H9 (cell line): ENCODE data around the gene KCNA4. TPM values are rescaled to one million over a fixed set of nuclear protein-coding genes. Genes with fewer than 3 reads are reported as not detected.
"Not testable (repeated sequence)": the region's sequence is repeated elsewhere in the genome, so short reads cannot be mapped to it uniquely, and the experiment has no call there.

Experiments
- DNase-seq: peaks from one replicate; pipeline ENCODE4 v3.0.0-alpha.2; 2017
- H2AFZ ChIP-seq: one replicate; pipeline ENCODE4 v1.6.1; 2013; ENCODE audit warnings: mild to moderate bottlenecking, low read length, control low read depth, moderate library complexity
- H2AK5ac ChIP-seq: 2 replicates; pipeline ENCODE4 v1.6.1; 2013; ENCODE audit warnings: low read length, control low read depth, mixed read lengths; ENCODE audit not compliant: insufficient read length
- H2BK120ac ChIP-seq: one replicate; pipeline ENCODE4 v1.6.1; 2013; ENCODE audit warnings: low read depth, mild to moderate bottlenecking, low read length, control low read depth, inconsistent platforms; ENCODE audit not compliant: poor library complexity, severe bottlenecking
- H2BK12ac ChIP-seq: 2 replicates; pipeline ENCODE4 v1.6.1; 2013; ENCODE audit warnings: low read length, control low read depth, mixed read lengths, low read depth; ENCODE audit not compliant: insufficient read length
- H2BK15ac ChIP-seq: 2 replicates; pipeline ENCODE4 v1.6.1; 2013; ENCODE audit warnings: low read depth, low read length, control low read depth
- H2BK20ac ChIP-seq: one replicate; pipeline ENCODE4 v1.6.1; 2013; ENCODE audit warnings: low read depth, mild to moderate bottlenecking, low read length, control low read depth, inconsistent platforms; ENCODE audit not compliant: poor library complexity, severe bottlenecking
- H2BK5ac ChIP-seq: 2 replicates; pipeline ENCODE4 v1.6.1; 2013; ENCODE audit warnings: low read length, control low read depth, mixed read lengths; ENCODE audit not compliant: insufficient read length
- H3K14ac ChIP-seq: 2 replicates; pipeline ENCODE4 v1.6.1; 2013; ENCODE audit warnings: low read length, control low read depth; ENCODE audit not compliant: insufficient read depth
- H3K18ac ChIP-seq: 2 replicates; pipeline ENCODE4 v1.6.1; 2013; ENCODE audit warnings: low read depth, mild to moderate bottlenecking, mixed read lengths, low read length, control low read depth; ENCODE audit not compliant: insufficient read length
- H3K23ac ChIP-seq: 2 replicates; pipeline ENCODE4 v1.6.1; 2013; ENCODE audit warnings: low read length, control low read depth, mixed read lengths, low read depth; ENCODE audit not compliant: insufficient read length
- H3K23me2 ChIP-seq: 2 replicates; pipeline ENCODE4 v1.6.1; 2013; ENCODE audit warnings: low read depth, mild to moderate bottlenecking, mixed read lengths, low read length, control low read depth; ENCODE audit not compliant: insufficient read length, poor library complexity, severe bottlenecking
- H3K27ac ChIP-seq: 2 replicates; pipeline ENCODE4 v1.5.1; 2013; ENCODE audit warnings: low read length, control low read depth, mixed read lengths, low read depth; ENCODE audit not compliant: insufficient read length
- H3K27me3 ChIP-seq: 2 replicates; pipeline ENCODE4 v1.6.1; 2013; ENCODE audit warnings: low read length, control low read depth, inconsistent platforms; ENCODE audit not compliant: insufficient read depth
- H3K4ac ChIP-seq: 2 replicates; pipeline ENCODE4 v1.6.1; 2013; ENCODE audit warnings: low read depth, mild to moderate bottlenecking, control low read depth, inconsistent platforms, low read length, moderate library complexity
- H3K4me1 ChIP-seq: 2 replicates; pipeline ENCODE4 v1.6.1; 2013; ENCODE audit warnings: low read length, control low read depth, inconsistent platforms; ENCODE audit not compliant: insufficient read depth
- H3K4me2 ChIP-seq: 2 replicates; pipeline ENCODE4 v1.6.1; 2013; ENCODE audit warnings: low read length, control low read depth, mixed read lengths; ENCODE audit not compliant: insufficient read length, insufficient read depth
- H3K56ac ChIP-seq: 2 replicates; pipeline ENCODE4 v1.6.1; 2013; ENCODE audit warnings: low read depth, mild to moderate bottlenecking, mixed read lengths, low read length, control low read depth; ENCODE audit not compliant: insufficient read length
- H3K79me1 ChIP-seq: 2 replicates; pipeline ENCODE4 v1.6.1; 2013; ENCODE audit warnings: low read depth, mild to moderate bottlenecking, moderate library complexity, low read length, control low read depth, inconsistent platforms; ENCODE audit not compliant: insufficient read depth, poor library complexity, severe bottlenecking
- H3K79me2 ChIP-seq: 2 replicates; pipeline ENCODE4 v1.6.1; 2013; ENCODE audit warnings: low read length, control low read depth, inconsistent platforms; ENCODE audit not compliant: insufficient read depth
- H3K9ac ChIP-seq: 2 replicates; pipeline ENCODE4 v1.6.1; 2013; ENCODE audit warnings: low read length, control low read depth, mixed read lengths; ENCODE audit not compliant: insufficient read length; ENCODE audit errors: extremely low read depth
- H3K9me3 ChIP-seq: one replicate; pipeline ENCODE4 v1.6.1; 2013; ENCODE audit warnings: low read depth, low read length, inconsistent platforms; ENCODE audit not compliant: control insufficient read depth
- H3T11ph ChIP-seq: one replicate; pipeline ENCODE4 v1.6.1; 2013; ENCODE audit warnings: mild to moderate bottlenecking, low read length, control low read depth, inconsistent platforms
- H4K20me1 ChIP-seq: one replicate; pipeline ENCODE4 v1.6.1; 2013; ENCODE audit not compliant: control insufficient read depth, insufficient read length, insufficient read depth
- H4K5ac ChIP-seq: 2 replicates; pipeline ENCODE4 v1.6.1; 2013; ENCODE audit warnings: low read depth, mild to moderate bottlenecking, mixed read lengths, low read length, control low read depth; ENCODE audit not compliant: insufficient read length
- H4K8ac ChIP-seq: replicated peaks from 2 replicates; pipeline ENCODE4 v1.6.1; 2013; ENCODE audit warnings: low read length, control low read depth, mixed read lengths, low read depth; ENCODE audit not compliant: insufficient read length
- H4K91ac ChIP-seq: 2 replicates; pipeline ENCODE4 v1.6.1; 2013; ENCODE audit warnings: low read depth, mild to moderate bottlenecking, moderate library complexity, mixed read lengths, low read length, control low read depth; ENCODE audit not compliant: insufficient read length
- H3K27ac Mint-ChIP-seq, 3 experiments: 2 replicates in 2 of 3; 3 replicates in 1 of 3; pipeline ENCODE4 v1.8.0; 2020 to 2021; ENCODE audit warnings: mixed read lengths in 3 of 3, mild to moderate bottlenecking in 1 of 3, moderate library complexity in 1 of 3
- H3K27me3 Mint-ChIP-seq: 2 replicates; pipeline ENCODE4 v1.8.0; 2021; ENCODE audit warnings: low read depth, mild to moderate bottlenecking, moderate library complexity, mixed read lengths
- H3K36me3 Mint-ChIP-seq, 3 experiments: 2 replicates in 2 of 3; 3 replicates in 1 of 3; pipeline ENCODE4 v1.8.0; 2020 to 2021; ENCODE audit warnings: low read depth in 3 of 3, mixed read lengths in 3 of 3; ENCODE audit not compliant: insufficient read depth in 1 of 3
- H3K4me1 Mint-ChIP-seq, 2 experiments: 2 replicates each; pipeline ENCODE4 v1.8.0; 2020; ENCODE audit warnings: mixed read lengths in 2 of 2
- H3K4me3 Mint-ChIP-seq, 2 experiments: 2 replicates in 1 of 2; 3 replicates in 1 of 2; pipeline ENCODE4 v1.8.0; 2020 to 2021; ENCODE audit warnings: mild to moderate bottlenecking in 2 of 2, mixed read lengths in 2 of 2, moderate library complexity in 1 of 2
- H3K9me3 Mint-ChIP-seq, 2 experiments: 2 replicates in 1 of 2; 3 replicates in 1 of 2; pipeline ENCODE4 v1.8.0; 2020; ENCODE audit warnings: mild to moderate bottlenecking in 2 of 2, mixed read lengths in 2 of 2, moderate library complexity in 1 of 2
- CTCF ChIP-seq: fragments of 200-600 bp; sonication (generic); conservative IDR thresholded peaks from 3 replicates; pipeline ENCODE4 v1.8.0; 2021; ENCODE audit warnings: antibody characterized with exemption, mild to moderate bottlenecking
- WGBS: extraction: QIAGEN DNeasy Blood & Tissue Kit; methylation state at CpG from one replicate; pipeline ENCODE4 v1.1.7; 2013; ENCODE audit warnings: missing lambda C conversion rate, low lambda C conversion rate, mixed read lengths; ENCODE audit not compliant: insufficient read length; ENCODE audit errors: extremely low coverage; 5-methylcytosine and 5-hydroxymethylcytosine counted together
- total RNA-seq: library from RNA; stranded (reverse); gene quantifications from 2 replicates; pipeline ENCODE4 v1.2.1, GENCODE V29; 2021

Gene KCNA4
- total RNA-seq, 1 experiment from 2014 or later = not detected

DNA sequence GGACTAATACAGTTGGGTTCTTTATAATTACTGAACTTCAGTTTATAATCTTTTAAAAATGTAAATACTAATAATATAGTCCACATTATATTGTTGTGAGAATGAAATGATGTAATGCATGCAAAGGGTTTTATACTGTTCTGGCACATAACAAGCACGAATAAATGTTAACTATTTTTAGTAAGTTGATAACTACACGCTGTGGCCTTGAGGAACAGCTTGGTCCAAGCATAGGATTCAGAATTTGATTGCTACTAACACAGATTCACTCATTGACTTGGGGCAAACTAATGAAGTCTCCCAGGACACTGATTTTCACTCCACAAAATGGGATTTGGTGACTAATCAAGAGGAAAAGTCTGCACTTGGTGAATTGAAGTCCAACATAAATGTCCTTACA lies 38.3 kb downstream of the KCNA4 start:
- H3K27me3 Mint-ChIP-seq = peaks cover 11% of the 10 kb centered on the region
- Histone ChIP-seq H3K14ac (no peak overlapping the region), H3K4ac (no peak overlapping the region), H2BK12ac (no peak overlapping the region), H3K18ac (no peak overlapping the region), H3K9ac (no peak overlapping the region), H2AK5ac (no peak overlapping the region), H2BK5ac (no peak overlapping the region), H2BK15ac (no peak overlapping the region), H3K4me2 (no peak overlapping the region), H3K27me3 (no peaks in the 10 kb centered on the region), H3K23me2 (no peaks in the 10 kb centered on the region), H2BK120ac (no peak overlapping the region), H4K20me1 (no peaks in the 10 kb centered on the region), H4K91ac (no peak overlapping the region), H2BK20ac (no peak overlapping the region), H3K4me1 (no peaks in the 10 kb centered on the region), H3K9me3 (no peaks in the 10 kb centered on the region), H4K5ac (no peak overlapping the region), H3K56ac (no peak overlapping the region), H2AFZ (no peak overlapping the region), H3K79me2 (no peaks in the 10 kb centered on the region), H3K23ac (no peak overlapping the region), H4K8ac (no peak overlapping the region), H3T11ph (no peak overlapping the region), H3K79me1 (no peaks in the 10 kb centered on the region), H3K27ac (no peak overlapping the region)
- H3K9me3 Mint-ChIP-seq = peaks cover 6 to 13% of the 10 kb centered on the region in 2 experiments; a peak in 4 of 5 replicates
- DNase-seq = no peak
- H3K4me1 Mint-ChIP-seq = no peaks in the 10 kb centered on the region; a peak in 1 of 4 replicates
- H3K36me3 Mint-ChIP-seq = peaks cover 0 to 9% (median 2%) of the 10 kb centered on the region in 3 experiments; a peak in 3 of 7 replicates
- H3K27ac Mint-ChIP-seq = no peak overlapping the region
- no peak for TF ChIP-seq CTCF
- H3K4me3 Mint-ChIP-seq = no peak overlapping the region
- no CpG with 5 or more reads among the region's 2 CpGs for WGBS

DNA sequence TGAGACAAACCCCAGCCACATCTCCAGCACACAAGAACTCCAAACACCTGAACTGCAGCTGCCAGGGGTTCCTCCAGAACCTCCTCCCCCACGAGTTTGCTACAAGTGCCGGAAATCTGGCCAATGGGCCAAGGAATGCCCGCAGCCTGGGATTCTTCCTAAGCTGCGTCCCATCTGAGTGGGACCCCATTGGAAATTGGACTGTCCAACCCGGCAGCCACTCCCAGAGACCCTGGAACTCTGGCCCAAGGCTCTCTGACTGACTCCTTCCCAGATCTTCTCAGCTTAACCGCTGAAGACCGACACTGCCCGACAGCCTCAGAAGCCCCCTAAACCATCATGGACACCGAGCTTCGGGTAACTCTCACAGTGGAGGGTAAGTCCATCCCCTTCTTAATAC lies 41.2 kb downstream of the KCNA4 start:
- H3K9me3 ChIP-seq, H3K56ac ChIP-seq, H3K18ac ChIP-seq, H3K14ac ChIP-seq, H3K4me1 Mint-ChIP-seq, H3K4ac ChIP-seq, H3K79me1 ChIP-seq, H3K23me2 ChIP-seq, H2AFZ ChIP-seq, H3K27ac Mint-ChIP-seq, H3K79me2 ChIP-seq, H3T11ph ChIP-seq, H3K36me3 Mint-ChIP-seq, H4K20me1 ChIP-seq, H4K5ac ChIP-seq, H2BK15ac ChIP-seq, H3K4me2 ChIP-seq, H2BK120ac ChIP-seq, H2AK5ac ChIP-seq, H3K4me1 ChIP-seq, H3K27me3 ChIP-seq, H2BK20ac ChIP-seq, H4K8ac ChIP-seq, DNase-seq, H3K4me3 Mint-ChIP-seq, H3K27ac ChIP-seq, H4K91ac ChIP-seq, H2BK5ac ChIP-seq, H3K23ac ChIP-seq, H3K9ac ChIP-seq, H2BK12ac ChIP-seq: not testable (repeated sequence)
- no CpG with 5 or more reads among the region's 10 CpGs for WGBS
- Mint-ChIP-seq H3K27me3 (peaks cover 11% of the 10 kb centered on the region), H3K9me3 (peaks cover 6 to 13% of the 10 kb centered on the region in 2 experiments; a peak in 4 of 5 replicates)
